Cardiac fibroblast (primary cell): ENCODE results near the gene CCL15.
A peak's percentile ranks its signal among the peaks of the same experiment; 100 is the strongest.

Experiments
- DNase-seq, 2 donors: peaks; one replicate each; pipeline versions ENCODE4 v3.0.0 to v3.0.0-alpha.2; 2010; ENCODE audit warnings: low read depth in 2 of 2
- H3K4me3 ChIP-seq, 2 donors: replicated peaks in 1 of 2; 1 replicate in 1 of 2; 2 replicates in 1 of 2; pipeline ENCODE4 v1.5.1; 2011; ENCODE audit warnings: low read depth in 2 of 2, low read length in 2 of 2, mild to moderate bottlenecking in 2 of 2, moderate library complexity in 1 of 2
- TF ChIP-seq, protein P1 (sequence below): IDR thresholded peaks from one replicate; pipeline ENCODE4 v1.5.1; 2011; ENCODE audit warnings: low read depth, mild to moderate bottlenecking, low read length, inconsistent platforms

The CCL15 gene

DNA sequence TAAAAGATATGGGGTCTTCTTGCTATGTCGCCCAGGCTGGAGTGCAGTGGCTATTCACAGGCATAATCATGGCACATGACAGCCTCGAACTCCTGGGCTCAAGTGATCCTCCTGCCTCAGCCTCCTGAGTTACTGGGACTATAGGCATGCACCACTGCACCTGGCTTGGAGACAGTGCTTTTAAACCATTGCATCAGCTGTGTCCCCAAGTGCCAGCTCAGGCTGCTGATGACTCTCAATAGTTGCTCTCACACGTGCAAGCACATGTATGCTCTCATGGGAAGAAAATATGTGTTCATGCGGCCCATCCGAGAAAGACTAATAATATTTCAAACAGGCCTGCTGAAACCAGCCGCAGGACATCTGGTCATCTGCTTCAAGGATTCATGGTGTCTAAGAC, 28.8 kb downstream of the CCL15 start:
- no peak overlapping the region for H3K4me3 ChIP-seq
- no peak for DNase-seq
- TF ChIP-seq, protein P1, sequence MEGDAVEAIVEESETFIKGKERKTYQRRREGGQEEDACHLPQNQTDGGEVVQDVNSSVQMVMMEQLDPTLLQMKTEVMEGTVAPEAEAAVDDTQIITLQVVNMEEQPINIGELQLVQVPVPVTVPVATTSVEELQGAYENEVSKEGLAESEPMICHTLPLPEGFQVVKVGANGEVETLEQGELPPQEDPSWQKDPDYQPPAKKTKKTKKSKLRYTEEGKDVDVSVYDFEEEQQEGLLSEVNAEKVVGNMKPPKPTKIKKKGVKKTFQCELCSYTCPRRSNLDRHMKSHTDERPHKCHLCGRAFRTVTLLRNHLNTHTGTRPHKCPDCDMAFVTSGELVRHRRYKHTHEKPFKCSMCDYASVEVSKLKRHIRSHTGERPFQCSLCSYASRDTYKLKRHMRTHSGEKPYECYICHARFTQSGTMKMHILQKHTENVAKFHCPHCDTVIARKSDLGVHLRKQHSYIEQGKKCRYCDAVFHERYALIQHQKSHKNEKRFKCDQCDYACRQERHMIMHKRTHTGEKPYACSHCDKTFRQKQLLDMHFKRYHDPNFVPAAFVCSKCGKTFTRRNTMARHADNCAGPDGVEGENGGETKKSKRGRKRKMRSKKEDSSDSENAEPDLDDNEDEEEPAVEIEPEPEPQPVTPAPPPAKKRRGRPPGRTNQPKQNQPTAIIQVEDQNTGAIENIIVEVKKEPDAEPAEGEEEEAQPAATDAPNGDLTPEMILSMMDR: no peak

DNA sequence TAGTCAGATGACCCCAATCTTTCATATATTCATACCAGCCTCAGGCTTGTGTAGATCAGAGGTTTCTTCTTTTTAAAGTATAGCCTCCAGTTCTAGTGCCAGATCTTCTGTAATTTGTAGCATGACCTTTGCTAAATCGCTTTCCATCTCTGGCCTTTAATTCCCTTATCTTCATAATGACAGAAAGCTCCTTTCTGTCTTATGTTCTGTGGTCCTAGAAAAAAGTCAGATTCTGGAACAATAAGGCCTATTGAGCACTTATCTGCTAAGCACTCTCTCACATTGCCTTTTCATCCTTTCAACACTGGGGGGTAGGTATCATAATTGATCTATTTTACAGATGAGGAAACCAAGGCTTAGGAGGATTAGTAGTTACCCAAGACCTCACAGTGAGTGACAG, 29.3 kb downstream of the CCL15 start:
- TF ChIP-seq, protein P1: no peak
- no peak overlapping the region for H3K4me3 ChIP-seq
- no peak for DNase-seq

DNA sequence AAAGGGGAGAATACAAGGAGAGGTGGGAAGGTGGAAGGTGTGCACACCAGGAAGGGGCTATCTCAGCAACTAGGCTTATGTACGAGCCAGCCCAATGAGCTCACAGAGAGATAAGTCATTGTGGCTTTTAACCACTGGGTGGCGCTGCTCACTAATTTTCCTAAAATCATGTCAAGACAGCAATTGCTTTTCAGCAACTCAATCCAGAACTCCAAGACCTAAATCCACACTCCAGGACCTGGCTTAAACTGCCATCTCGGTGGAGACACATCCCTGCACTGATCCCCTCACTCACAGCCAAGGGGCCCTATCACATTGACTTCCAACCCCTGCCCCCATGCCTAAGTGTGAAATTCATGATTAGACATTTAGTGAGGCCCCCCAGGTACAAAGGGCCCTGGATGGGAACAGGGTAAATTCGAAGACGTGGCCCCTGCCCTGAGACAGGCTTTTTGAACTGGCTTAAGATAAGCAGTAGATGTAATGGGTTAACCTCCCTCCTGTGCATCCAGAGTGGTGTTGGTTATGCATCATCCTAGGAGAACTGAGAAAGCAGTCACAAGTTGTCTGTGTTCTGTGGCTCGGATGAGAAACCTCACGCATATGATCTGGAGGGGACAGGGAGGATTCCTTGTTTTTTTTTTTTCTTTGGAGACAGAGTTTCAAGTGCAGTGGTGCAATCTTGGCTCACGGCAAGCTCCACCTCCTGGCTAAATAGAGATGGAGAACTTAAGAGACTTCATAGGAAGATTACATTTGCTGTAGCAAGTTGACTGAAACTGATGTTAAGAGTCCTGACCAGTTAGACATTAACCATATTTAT, 31.6 kb downstream of the CCL15 start:
- peak; percentile 85 to 87 for DNase-seq
- TF ChIP-seq, protein P1: peak; percentile 72
- no peak overlapping the region for H3K4me3 ChIP-seq

DNA sequence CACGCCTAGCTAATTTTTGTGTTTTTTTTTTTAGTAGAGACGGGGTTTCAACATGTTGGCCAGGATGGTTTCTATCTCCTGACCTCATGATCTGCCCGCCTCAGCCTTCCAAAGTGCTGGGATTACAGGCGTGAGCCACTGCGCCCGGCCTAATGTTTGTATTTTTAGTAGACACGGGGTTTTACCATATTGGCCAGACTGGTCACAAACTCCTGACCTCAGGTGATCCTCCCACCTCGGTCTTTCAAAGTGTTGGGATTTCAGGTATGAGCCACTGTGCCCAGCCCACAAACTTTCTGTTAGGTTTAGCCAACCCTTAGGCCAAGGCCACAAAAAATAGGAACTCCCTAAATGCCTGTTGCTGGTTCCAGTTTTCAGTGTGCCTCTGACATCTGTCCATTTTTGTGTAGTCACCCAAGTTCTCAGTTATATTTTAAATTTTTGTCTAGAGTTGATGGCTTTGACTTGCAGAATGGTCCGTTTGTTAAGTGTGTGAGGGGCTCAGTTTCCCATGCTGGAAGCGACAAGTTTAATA, 32.8 kb downstream of the CCL15 start:
- TF ChIP-seq, protein P1: no peak
- no peak for DNase-seq
- no peak overlapping the region for H3K4me3 ChIP-seq

DNA sequence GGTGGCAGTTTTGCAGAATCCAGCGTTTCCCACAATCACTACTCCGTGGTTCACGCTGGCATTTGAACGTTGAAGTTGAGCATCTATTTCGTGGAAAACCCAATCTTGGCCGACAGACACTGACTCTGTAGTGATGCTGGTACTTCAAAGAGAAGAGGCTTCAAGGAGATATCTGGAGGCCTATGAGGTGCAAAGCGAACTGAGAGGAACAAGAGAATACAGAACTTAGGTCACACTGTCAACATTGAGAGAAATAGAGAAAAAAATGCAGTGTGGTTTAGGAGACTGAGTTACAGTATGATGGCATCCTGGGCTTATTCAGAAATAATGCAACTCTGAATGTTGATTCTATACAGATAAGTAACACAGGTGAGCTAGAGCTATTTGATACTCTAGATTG, 36.1 kb downstream of the CCL15 start:
- no peak overlapping the region for H3K4me3 ChIP-seq
- DNase-seq: no peak
- TF ChIP-seq, protein P1: no peak

DNA sequence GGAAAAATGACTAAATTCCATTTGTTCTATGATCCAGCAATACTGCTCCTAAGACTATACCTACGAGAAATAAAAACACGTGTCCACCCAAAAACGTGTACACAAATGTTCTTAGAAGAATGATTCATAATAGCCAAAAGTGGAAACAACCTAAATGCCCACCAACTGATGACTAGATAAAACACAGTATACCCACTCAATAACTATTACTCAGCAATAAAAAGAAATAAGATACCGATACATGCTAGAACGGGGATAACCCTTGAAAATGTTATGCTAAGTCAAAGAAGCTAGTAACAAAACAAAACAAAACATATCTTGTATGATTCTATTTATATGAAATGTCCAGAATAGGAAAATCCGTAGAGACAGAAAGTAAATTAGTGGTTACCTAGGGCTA, 37.7 kb downstream of the CCL15 start:
- TF ChIP-seq, protein P1: no peak
- H3K4me3 ChIP-seq: no peak overlapping the region

More for the DNA sequence above, 37.7 kb downstream of the CCL15 start:
- no peak for DNase-seq
